H1 (cell line): ENCODE results near the gene LAMA4. TPM values are rescaled to one million over a fixed set of nuclear protein-coding genes. Genes with fewer than 3 reads are reported as not detected.

Experiments used
- polyA plus RNA-seq, 7 experiments: library from polyadenylated mRNA; depleted of rRNA in 3 of 7; stranded (reverse) in 5 of 7; unstranded in 2 of 7; fragments of >200 nt in 5 of 7; fragments of 200-250 nt in 2 of 7; gene quantifications; 1 replicate in 5 of 7; 2 replicates in 1 of 7; 4 replicates in 1 of 7; pipeline versions ENCODE4 v1.2.1 to v1.2.3, GENCODE V29; 2011 to 2013; ENCODE audit warnings: missing spikeins in 2 of 7, mixed read lengths in 2 of 7
- total RNA-seq: library from RNA; stranded (reverse); fragmentation: NEBNext Ultra II Directional; extraction: Animal tissue kit (Norgen Biotek cat#: 25700); gene quantifications from 2 replicates; pipeline ENCODE4 v1.2.1, GENCODE V29; 2021
- TF ChIP-seq, protein P1 (sequence below): fragments of 300-600 bp; sonication (generic); IDR thresholded peaks from 2 replicates; pipeline ENCODE4 v1.7.1; 2012; ENCODE audit warnings: low read length, moderate library complexity, mild to moderate bottlenecking, inconsistent platforms; ENCODE audit not compliant: insufficient replicate concordance

Gene LAMA4
- total and polyA plus RNA-seq, 2 of the 8 experiments (the other 6 are each of a cell fraction or from before 2014, with no cell fraction given), result 0.95 to 1.5 TPM

DNA sequence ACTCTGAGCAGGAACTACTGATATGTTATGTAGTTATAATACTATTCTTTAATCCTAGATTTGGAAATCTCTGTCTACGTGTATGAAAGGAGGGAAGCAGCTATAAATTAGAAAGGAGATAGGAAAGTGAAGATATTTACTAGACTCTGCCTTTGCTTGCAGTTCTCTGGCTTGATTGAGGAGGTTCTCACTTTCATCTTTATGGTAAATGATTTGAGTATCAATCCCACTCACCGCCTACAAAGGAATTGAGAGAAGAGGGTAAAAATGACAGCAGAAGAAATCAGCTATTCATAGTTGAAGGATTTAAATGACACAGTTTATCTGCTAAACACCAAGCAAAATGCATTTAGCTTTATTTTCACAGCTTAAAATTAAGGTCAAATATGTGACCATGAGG lies 99.7 kb downstream of the LAMA4 start (continued):
- TF ChIP-seq, protein P1, sequence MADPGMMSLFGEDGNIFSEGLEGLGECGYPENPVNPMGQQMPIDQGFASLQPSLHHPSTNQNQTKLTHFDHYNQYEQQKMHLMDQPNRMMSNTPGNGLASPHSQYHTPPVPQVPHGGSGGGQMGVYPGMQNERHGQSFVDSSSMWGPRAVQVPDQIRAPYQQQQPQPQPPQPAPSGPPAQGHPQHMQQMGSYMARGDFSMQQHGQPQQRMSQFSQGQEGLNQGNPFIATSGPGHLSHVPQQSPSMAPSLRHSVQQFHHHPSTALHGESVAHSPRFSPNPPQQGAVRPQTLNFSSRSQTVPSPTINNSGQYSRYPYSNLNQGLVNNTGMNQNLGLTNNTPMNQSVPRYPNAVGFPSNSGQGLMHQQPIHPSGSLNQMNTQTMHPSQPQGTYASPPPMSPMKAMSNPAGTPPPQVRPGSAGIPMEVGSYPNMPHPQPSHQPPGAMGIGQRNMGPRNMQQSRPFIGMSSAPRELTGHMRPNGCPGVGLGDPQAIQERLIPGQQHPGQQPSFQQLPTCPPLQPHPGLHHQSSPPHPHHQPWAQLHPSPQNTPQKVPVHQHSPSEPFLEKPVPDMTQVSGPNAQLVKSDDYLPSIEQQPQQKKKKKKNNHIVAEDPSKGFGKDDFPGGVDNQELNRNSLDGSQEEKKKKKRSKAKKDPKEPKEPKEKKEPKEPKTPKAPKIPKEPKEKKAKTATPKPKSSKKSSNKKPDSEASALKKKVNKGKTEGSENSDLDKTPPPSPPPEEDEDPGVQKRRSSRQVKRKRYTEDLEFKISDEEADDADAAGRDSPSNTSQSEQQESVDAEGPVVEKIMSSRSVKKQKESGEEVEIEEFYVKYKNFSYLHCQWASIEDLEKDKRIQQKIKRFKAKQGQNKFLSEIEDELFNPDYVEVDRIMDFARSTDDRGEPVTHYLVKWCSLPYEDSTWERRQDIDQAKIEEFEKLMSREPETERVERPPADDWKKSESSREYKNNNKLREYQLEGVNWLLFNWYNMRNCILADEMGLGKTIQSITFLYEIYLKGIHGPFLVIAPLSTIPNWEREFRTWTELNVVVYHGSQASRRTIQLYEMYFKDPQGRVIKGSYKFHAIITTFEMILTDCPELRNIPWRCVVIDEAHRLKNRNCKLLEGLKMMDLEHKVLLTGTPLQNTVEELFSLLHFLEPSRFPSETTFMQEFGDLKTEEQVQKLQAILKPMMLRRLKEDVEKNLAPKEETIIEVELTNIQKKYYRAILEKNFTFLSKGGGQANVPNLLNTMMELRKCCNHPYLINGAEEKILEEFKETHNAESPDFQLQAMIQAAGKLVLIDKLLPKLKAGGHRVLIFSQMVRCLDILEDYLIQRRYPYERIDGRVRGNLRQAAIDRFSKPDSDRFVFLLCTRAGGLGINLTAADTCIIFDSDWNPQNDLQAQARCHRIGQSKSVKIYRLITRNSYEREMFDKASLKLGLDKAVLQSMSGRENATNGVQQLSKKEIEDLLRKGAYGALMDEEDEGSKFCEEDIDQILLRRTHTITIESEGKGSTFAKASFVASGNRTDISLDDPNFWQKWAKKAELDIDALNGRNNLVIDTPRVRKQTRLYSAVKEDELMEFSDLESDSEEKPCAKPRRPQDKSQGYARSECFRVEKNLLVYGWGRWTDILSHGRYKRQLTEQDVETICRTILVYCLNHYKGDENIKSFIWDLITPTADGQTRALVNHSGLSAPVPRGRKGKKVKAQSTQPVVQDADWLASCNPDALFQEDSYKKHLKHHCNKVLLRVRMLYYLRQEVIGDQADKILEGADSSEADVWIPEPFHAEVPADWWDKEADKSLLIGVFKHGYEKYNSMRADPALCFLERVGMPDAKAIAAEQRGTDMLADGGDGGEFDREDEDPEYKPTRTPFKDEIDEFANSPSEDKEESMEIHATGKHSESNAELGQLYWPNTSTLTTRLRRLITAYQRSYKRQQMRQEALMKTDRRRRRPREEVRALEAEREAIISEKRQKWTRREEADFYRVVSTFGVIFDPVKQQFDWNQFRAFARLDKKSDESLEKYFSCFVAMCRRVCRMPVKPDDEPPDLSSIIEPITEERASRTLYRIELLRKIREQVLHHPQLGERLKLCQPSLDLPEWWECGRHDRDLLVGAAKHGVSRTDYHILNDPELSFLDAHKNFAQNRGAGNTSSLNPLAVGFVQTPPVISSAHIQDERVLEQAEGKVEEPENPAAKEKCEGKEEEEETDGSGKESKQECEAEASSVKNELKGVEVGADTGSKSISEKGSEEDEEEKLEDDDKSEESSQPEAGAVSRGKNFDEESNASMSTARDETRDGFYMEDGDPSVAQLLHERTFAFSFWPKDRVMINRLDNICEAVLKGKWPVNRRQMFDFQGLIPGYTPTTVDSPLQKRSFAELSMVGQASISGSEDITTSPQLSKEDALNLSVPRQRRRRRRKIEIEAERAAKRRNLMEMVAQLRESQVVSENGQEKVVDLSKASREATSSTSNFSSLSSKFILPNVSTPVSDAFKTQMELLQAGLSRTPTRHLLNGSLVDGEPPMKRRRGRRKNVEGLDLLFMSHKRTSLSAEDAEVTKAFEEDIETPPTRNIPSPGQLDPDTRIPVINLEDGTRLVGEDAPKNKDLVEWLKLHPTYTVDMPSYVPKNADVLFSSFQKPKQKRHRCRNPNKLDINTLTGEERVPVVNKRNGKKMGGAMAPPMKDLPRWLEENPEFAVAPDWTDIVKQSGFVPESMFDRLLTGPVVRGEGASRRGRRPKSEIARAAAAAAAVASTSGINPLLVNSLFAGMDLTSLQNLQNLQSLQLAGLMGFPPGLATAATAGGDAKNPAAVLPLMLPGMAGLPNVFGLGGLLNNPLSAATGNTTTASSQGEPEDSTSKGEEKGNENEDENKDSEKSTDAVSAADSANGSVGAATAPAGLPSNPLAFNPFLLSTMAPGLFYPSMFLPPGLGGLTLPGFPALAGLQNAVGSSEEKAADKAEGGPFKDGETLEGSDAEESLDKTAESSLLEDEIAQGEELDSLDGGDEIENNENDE, result no peak
